Transverse colon (tissue), 4 donors: ENCODE measurements around the gene ESYT1. TPM values are rescaled to one million over a fixed set of nuclear protein-coding genes. Genes with fewer than 3 reads are reported as not detected.

Experiments
- DNase-seq: peaks from one replicate; pipeline ENCODE4 v3.0.0-alpha.2; 2019
- H3K27ac ChIP-seq, 4 donors: fragments of 200-600 bp; sonication (generic); 2 replicates each; pipeline ENCODE4 v1.5.1; 2016 to 2018; ENCODE audit warnings: inconsistent platforms in 4 of 4
- H3K27me3 ChIP-seq: fragments of 200-600 bp; sonication (generic); 2 replicates; pipeline ENCODE4 v1.5.1; 2017; ENCODE audit warnings: inconsistent platforms
- H3K36me3 ChIP-seq, 4 donors: fragments of 200-600 bp; sonication (generic); 2 replicates each; pipeline ENCODE4 v1.5.1; 2017 to 2019; ENCODE audit warnings: inconsistent platforms in 4 of 4
- H3K4me1 ChIP-seq, 4 donors: fragments of 200-600 bp; sonication (generic); 2 replicates each; pipeline ENCODE4 v1.5.1; 2017 to 2020; ENCODE audit warnings: inconsistent platforms in 4 of 4
- H3K4me3 ChIP-seq, 4 donors: fragments of 200-600 bp; sonication (generic); 1 replicate in 1 of 4; 2 replicates in 3 of 4; pipeline versions ENCODE4 v1.5.1 to v1.6.1; 2017 to 2019; ENCODE audit warnings: inconsistent platforms in 4 of 4
- H3K9me3 ChIP-seq, 2 donors: fragments of 200-600 bp; sonication (generic); 2 replicates each; pipeline ENCODE4 v1.5.1; 2017 to 2019; ENCODE audit warnings: inconsistent platforms in 2 of 2
- CTCF ChIP-seq, 5 experiments: fragments of 200-600 bp in 3 of 5; fragments of 450-650 bp in 2 of 5; sonication (generic) in 3 of 5; IDR thresholded peaks; 1 replicate in 2 of 5; 2 replicates in 3 of 5; pipeline ENCODE4 v1.5.1; 2016 to 2017; ENCODE audit warnings: antibody characterized with exemption in 5 of 5, inconsistent platforms in 3 of 5, mild to moderate bottlenecking in 2 of 5, moderate library complexity in 1 of 5
- EP300 ChIP-seq: sonication (generic); formaldehyde crosslinking; IDR thresholded peaks from one replicate; pipeline ENCODE4 v1.6.1; 2017; ENCODE audit warnings: antibody characterized with exemption, low read depth
- POLR2A ChIP-seq: fragments of 450-650 bp; IDR thresholded peaks from one replicate; pipeline ENCODE4 v1.6.1; 2016; ENCODE audit warnings: antibody characterized with exemption, mild to moderate bottlenecking, moderate library complexity
- POLR2AphosphoS5 ChIP-seq, 3 donors: sonication (generic); formaldehyde crosslinking; IDR thresholded peaks; one replicate each; pipeline ENCODE4 v1.6.1; 2016; ENCODE audit warnings: antibody characterized with exemption in 3 of 3
- WGBS, 2 donors: methylation state at CpG; one replicate each; pipeline ENCODE4 v1.1.5; 2018; ENCODE audit warnings: low coverage in 1 of 2; 5-methylcytosine and 5-hydroxymethylcytosine counted together
- in situ Hi-C, 4 donors: fragments of 200-750 bp; cut with MboI; loops; one replicate each; pipeline versions ENCODE4 v1.15.0 to v1.15.1; 2017; ENCODE audit warnings: low sequenced_read_pairs in 3 of 4, low pct_ligation_motif_present in 1 of 4, low pct_unique_long_range_greater_than_20kb in 1 of 4
- intact Hi-C: fragments of 100-400 bp; cut with DNase I; formaldehyde crosslinking; loops from one replicate; pipeline ENCODE4 v1.15.1; 2023; ENCODE audit warnings: low total_unique reads
- total RNA-seq, 4 donors: library from RNA; depleted of rRNA; stranded (reverse); fragments of >200 nt; gene quantifications; one replicate each; pipeline ENCODE4 v1.1.0, GENCODE V29; 2016

The ESYT1 gene
- total RNA-seq, result 100 to 1,000 TPM in 2 of 4 donors, 10 to 100 TPM in 2; 94.2 to 133 (median 97.9) TPM

GRCh38 chr12:56127888-56128669 lies at the start of gene ESYT1:
TSS of gene ESYT1 (plus strand) at chr12:56128267. CDS start at chr12:56128320, 53 bp downstream.
- TF ChIP-seq CTCF (IDR thresholded peaks at IDR 0.05), result peak in 1 of 5 experiments; percentile 10
- peak; percentile 97 for TF ChIP-seq POLR2A
- peak; percentile 98 to 99 (median 98) for TF ChIP-seq POLR2AphosphoS5 (IDR thresholded peaks at IDR 0.05)
- TF ChIP-seq EP300, result no peak
- intact Hi-C loops (loop anchor here (2.0 kb wide), 1 partner anchor 31 kb away; the partner anchor contains the start of gene MYL6), in situ Hi-C loops (loop anchor here in 1 of 4 donors (10.0 kb wide), 1 partner anchor 57 kb away; the partner anchor contains the start of gene SMARCC2)
- peaks cover 0 to 16% (median 5%) of the 10 kb centered on the region in 4 donors for H3K36me3 ChIP-seq
- H3K4me3 ChIP-seq, result peak within 1 kb of the TSS; percentile 45 to 85 (median 76)
- H3K9me3 ChIP-seq, result no peaks in the 10 kb centered on the region
- WGBS, 2 donors, result 0 to 1% methylated on average over 3 to 22 of the region's 49 CpGs
- H3K4me1 ChIP-seq, result peaks cover 16 to 41% (median 32%) of the 10 kb centered on the region in 4 donors
- DNase-seq, result peak; percentile 99
- no peaks in the 10 kb centered on the region for H3K27me3 ChIP-seq
- H3K27ac ChIP-seq, result peak within 1 kb of the TSS; percentile 92 to 98 (median 94)

- peak overlapping the region in 1 of 4 donors; percentile 65 for H3K4me3 ChIP-seq
- in situ Hi-C loops (no loop called here), intact Hi-C loops (no loop called here)
- H3K27ac ChIP-seq, result peak overlapping the region; percentile 89 to 94 (median 90)
- no peak for TF ChIP-seq POLR2AphosphoS5 (IDR thresholded peaks at IDR 0.05)
- TF ChIP-seq POLR2A, result no peak
- no peak for TF ChIP-seq EP300
- TF ChIP-seq CTCF (IDR thresholded peaks at IDR 0.05), result no peak
- peaks cover 0 to 23% (median 12%) of the 10 kb centered on the region in 4 donors for H3K4me1 ChIP-seq
- no peaks in the 10 kb centered on the region for H3K27me3 ChIP-seq
- WGBS, 2 donors, result 88% methylated on average over 1 of the region's 1 CpG; no CpG with 5 or more reads in 1 of the 2 donors
- DNase-seq, result no peak
- H3K9me3 ChIP-seq, result no peaks in the 10 kb centered on the region
- no peaks in the 10 kb centered on the region for H3K36me3 ChIP-seq
These were observed 49.6 kb upstream of the ESYT1 start for GRCh38 chr12:56078427-56078826.

- no peaks in the 10 kb centered on the region for H3K9me3 ChIP-seq
- intact Hi-C loops, result no loop called here
- no peaks in the 10 kb centered on the region for H3K27me3 ChIP-seq
- peaks cover 0 to 28% (median 17%) of the 10 kb centered on the region in 4 donors for H3K4me1 ChIP-seq
- H3K27ac ChIP-seq, result peak overlapping the region; percentile 89 to 94 (median 90)
- in situ Hi-C loops, result no loop called here
- peak overlapping the region; percentile 35 to 74 (median 64) for H3K4me3 ChIP-seq
- TF ChIP-seq POLR2A, result peak; percentile 73
- peak in 2 of 3 donors; percentile 70 to 77 for TF ChIP-seq POLR2AphosphoS5 (IDR thresholded peaks at IDR 0.05)
- no peak for TF ChIP-seq EP300
- TF ChIP-seq CTCF (IDR thresholded peaks at IDR 0.05), result peak; percentile 74 to 93 (median 78)
- H3K36me3 ChIP-seq, result no peaks in the 10 kb centered on the region
- 2% methylated on average over 45 of the region's 50 CpGs; no CpG with 5 or more reads in 1 of the 2 donors for WGBS, 2 donors
- DNase-seq, result peak; percentile 94
These were observed 48.9 kb upstream of the ESYT1 start for GRCh38 chr12:56078931-56079722.
